SK-N-SH treated with all-trans-retinoic acid at 6 μM for 48 hours (cell line): ENCODE results near the gene DFFB.

Experiments used
- ATAC-seq: fragments of 200-7000 bp; cut with Tn5 transposase; 3 replicates; pipeline ENCODE4 v1.9.1; 2020; ENCODE audit warnings: mild to moderate bottlenecking, moderate library complexity
- ARNTL ChIP-seq: fragments of 450-650 bp; formaldehyde crosslinking; IDR thresholded peaks from 2 replicates; pipeline ENCODE4 v1.5.0; 2020; ENCODE audit warnings: low read depth, mild to moderate bottlenecking, moderate library complexity, borderline replicate concordance
- BACH2 ChIP-seq: fragments of 250-450 bp; sonication (Bioruptor Pico); IDR thresholded peaks from 2 replicates; pipeline ENCODE4 v1.9.0; 2021; ENCODE audit warnings: mild to moderate bottlenecking, borderline replicate concordance
- CSDC2 ChIP-seq: fragments of 250-450 bp; sonication (Bioruptor Pico); IDR thresholded peaks from 2 replicates; pipeline ENCODE4 v1.5.0; 2020; ENCODE audit warnings: mild to moderate bottlenecking, moderate library complexity
- ESRRG ChIP-seq: fragments of 250-450 bp; sonication (Bioruptor Pico); IDR thresholded peaks from 2 replicates; pipeline ENCODE4 v1.6.1; 2021; ENCODE audit warnings: mild to moderate bottlenecking
- GLIS3 ChIP-seq: fragments of 250-450 bp; sonication (Bioruptor Pico); IDR thresholded peaks from 2 replicates; pipeline ENCODE4 v1.5.0; 2020; ENCODE audit warnings: mild to moderate bottlenecking, moderate library complexity
- ISL1 ChIP-seq: fragments of 250-450 bp; sonication (Bioruptor Pico); IDR thresholded peaks from 2 replicates; pipeline ENCODE4 v2.1.2; 2022; ENCODE audit warnings: mild to moderate bottlenecking, moderate library complexity
- OSR1 ChIP-seq: fragments of 250-450 bp; sonication (Bioruptor Pico); IDR thresholded peaks from 2 replicates; pipeline ENCODE4 v1.8.0; 2022; ENCODE audit warnings: moderate library complexity, mild to moderate bottlenecking, inconsistent platforms
- PPARA ChIP-seq: fragments of 250-450 bp; sonication (Bioruptor Pico); IDR thresholded peaks from 2 replicates; pipeline ENCODE4 v1.5.0; 2020; ENCODE audit warnings: mild to moderate bottlenecking, borderline replicate concordance
- RARB ChIP-seq: fragments of 250-450 bp; sonication (Bioruptor Pico); IDR thresholded peaks from 2 replicates; pipeline ENCODE4 v1.8.0; 2021; ENCODE audit warnings: mild to moderate bottlenecking, moderate library complexity
- SNAI2 ChIP-seq: fragments of 250-450 bp; sonication (Bioruptor Pico); IDR thresholded peaks from 2 replicates; pipeline ENCODE4 v1.5.0; 2020; ENCODE audit warnings: mild to moderate bottlenecking, moderate library complexity
- TCF4 ChIP-seq: fragments of 250-450 bp; sonication (Bioruptor Pico); IDR thresholded peaks from 2 replicates; pipeline ENCODE4 v1.8.0; 2021; ENCODE audit warnings: mild to moderate bottlenecking, moderate library complexity, borderline replicate concordance
- TOX ChIP-seq: fragments of 250-450 bp; sonication (Bioruptor Pico); IDR thresholded peaks from 2 replicates; pipeline ENCODE4 v1.8.0; 2021; ENCODE audit warnings: mild to moderate bottlenecking, moderate library complexity, borderline replicate concordance
- ZC3H10 ChIP-seq: fragments of 250-450 bp; sonication (Bioruptor Pico); IDR thresholded peaks from 2 replicates; pipeline ENCODE4 v1.5.1; 2021; ENCODE audit warnings: mild to moderate bottlenecking, moderate library complexity
- ZFP3 ChIP-seq: fragments of 250-450 bp; sonication (Bioruptor Pico); IDR thresholded peaks from 2 replicates; pipeline ENCODE4 v1.5.0; 2020; ENCODE audit warnings: mild to moderate bottlenecking, moderate library complexity
- ZFP30 ChIP-seq: fragments of 450-650 bp; formaldehyde crosslinking; IDR thresholded peaks from 2 replicates; pipeline ENCODE4 v1.5.0; 2022; ENCODE audit warnings: mild to moderate bottlenecking, moderate library complexity
- ZNF8 ChIP-seq: fragments of 450-650 bp; formaldehyde crosslinking; IDR thresholded peaks from 2 replicates; pipeline ENCODE4 v1.5.0; 2020; ENCODE audit warnings: mild to moderate bottlenecking, moderate library complexity
- TF ChIP-seq, protein P1 (sequence below): fragments of 250-450 bp; sonication (Bioruptor Pico); IDR thresholded peaks from 2 replicates; pipeline ENCODE4 v1.5.1; 2021; ENCODE audit warnings: mild to moderate bottlenecking, moderate library complexity
- TF ChIP-seq, protein P2 (sequence below): fragments of 250-450 bp; sonication (Bioruptor Pico); IDR thresholded peaks from 2 replicates; pipeline ENCODE4 v1.5.1; 2020; ENCODE audit warnings: low read depth, mild to moderate bottlenecking, moderate library complexity
- TF ChIP-seq, protein P3 (sequence below): fragments of 250-450 bp; sonication (Bioruptor Pico); IDR thresholded peaks from 2 replicates; pipeline ENCODE4 v1.5.0; 2020; ENCODE audit warnings: mild to moderate bottlenecking, moderate library complexity
- TF ChIP-seq, protein P4 (sequence below): fragments of 250-450 bp; sonication (Bioruptor Pico); IDR thresholded peaks from 2 replicates; pipeline ENCODE4 v1.8.0; 2020; ENCODE audit warnings: mild to moderate bottlenecking, moderate library complexity, borderline replicate concordance
- TF ChIP-seq, protein P5 (sequence below): fragments of 250-450 bp; sonication (Bioruptor Pico); IDR thresholded peaks from 2 replicates; pipeline ENCODE4 v1.8.0; 2021; ENCODE audit warnings: low read depth, mild to moderate bottlenecking, moderate library complexity, borderline replicate concordance

The DFFB gene

DNA sequence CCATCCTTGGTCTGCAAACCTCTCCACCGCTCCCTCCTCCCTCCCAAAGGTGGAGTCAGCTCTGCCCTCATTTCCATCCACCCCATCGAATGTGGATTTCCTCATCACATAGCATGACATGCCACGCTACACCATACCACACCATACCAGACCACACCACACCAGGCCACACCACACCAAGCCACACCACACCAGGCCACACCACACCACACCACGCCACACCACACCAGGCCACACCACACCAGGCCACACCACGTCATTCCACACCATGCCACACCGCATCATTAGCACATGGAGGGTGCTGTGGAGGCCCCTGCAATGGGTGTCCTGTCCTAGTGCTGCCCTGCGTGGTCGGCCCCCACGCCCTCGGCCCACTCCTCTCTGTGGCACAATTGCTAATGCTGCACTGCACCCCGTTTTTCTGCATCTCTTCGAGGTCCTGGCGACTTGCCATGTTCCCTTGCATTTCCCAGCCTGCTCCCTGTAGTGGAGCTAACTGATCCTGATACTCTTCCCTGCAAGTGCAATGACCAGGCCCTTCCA lies 11.3 kb downstream of the DFFB start:
- TF ChIP-seq, protein P1, sequence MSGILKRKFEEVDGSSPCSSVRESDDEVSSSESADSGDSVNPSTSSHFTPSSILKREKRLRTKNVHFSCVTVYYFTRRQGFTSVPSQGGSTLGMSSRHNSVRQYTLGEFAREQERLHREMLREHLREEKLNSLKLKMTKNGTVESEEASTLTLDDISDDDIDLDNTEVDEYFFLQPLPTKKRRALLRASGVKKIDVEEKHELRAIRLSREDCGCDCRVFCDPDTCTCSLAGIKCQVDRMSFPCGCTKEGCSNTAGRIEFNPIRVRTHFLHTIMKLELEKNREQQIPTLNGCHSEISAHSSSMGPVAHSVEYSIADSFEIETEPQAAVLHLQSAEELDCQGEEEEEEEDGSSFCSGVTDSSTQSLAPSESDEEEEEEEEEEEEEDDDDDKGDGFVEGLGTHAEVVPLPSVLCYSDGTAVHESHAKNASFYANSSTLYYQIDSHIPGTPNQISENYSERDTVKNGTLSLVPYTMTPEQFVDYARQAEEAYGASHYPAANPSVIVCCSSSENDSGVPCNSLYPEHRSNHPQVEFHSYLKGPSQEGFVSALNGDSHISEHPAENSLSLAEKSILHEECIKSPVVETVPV = no peak
- TF ChIP-seq CSDC2 (no peak), ZFP30 (CRISPR knock-in tag) (no peak), BACH2 (CRISPR knock-in tag) (no peak), ESRRG (no peak), ARNTL (no peak), ZNF8 (CRISPR knock-in tag) (no peak), TOX (CRISPR knock-in tag) (no peak), ZC3H10 (CRISPR knock-in tag) (no peak), ISL1 (CRISPR knock-in tag) (no peak), TCF4 (CRISPR knock-in tag) (no peak), SNAI2 (CRISPR knock-in tag) (no peak)
- no peak for ATAC-seq

DNA sequence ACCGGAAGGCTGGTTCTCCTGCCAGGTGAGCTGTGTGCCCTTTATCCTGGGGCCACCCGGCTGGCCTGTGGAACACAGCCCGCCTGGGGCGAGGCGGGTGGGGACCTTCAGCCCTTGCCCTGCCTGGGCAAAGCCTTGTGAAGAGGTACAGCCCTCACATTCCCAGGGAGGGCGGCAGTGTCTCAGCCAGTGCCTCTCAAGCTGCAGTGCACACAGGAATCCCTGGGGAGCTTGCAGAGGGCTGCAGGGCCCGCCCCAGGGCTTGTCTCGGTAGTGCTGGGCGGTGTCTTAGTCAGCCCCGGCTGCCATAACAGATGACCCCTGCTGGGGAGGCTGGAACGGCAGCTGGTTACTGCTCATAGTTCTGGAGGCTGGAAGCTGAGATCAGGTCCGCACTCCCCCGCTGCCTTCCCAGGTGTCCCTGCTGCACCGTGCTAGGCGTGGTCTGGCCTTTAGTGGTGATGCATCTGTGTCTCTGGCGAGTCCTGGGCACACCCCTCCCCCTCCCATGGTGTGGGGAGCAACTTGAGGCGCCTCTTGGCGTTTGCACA lies 12.6 kb downstream of the DFFB start:
- no peak; the same call in 2 of the 3 replicates for ATAC-seq

DNA sequence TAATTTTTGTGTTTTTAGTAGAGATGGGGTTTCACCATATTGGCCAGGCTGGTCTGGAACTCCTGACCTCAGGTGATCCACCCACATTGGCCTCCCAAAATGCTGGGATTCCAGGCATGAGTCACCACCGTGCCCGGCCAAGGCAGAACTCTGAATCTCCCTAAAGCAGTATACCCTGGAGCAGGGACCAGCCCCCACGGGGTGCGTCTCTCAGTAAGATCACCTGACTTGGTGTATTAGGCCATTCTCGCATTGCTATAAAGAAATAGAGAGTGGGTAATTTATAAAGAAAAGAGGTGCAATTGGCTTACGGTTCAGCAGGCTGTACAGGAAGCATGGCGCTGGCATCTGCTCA lies 14.2 kb downstream of the DFFB start:
- ATAC-seq = no peak
- TF ChIP-seq BACH2 (CRISPR knock-in tag) (no peak), ZFP3 (CRISPR knock-in tag) (no peak), ZFP30 (CRISPR knock-in tag) (no peak), RARB (CRISPR knock-in tag) (no peak), PPARA (CRISPR knock-in tag) (no peak), TOX (CRISPR knock-in tag) (no peak), CSDC2 (no peak), ISL1 (CRISPR knock-in tag) (no peak), SNAI2 (CRISPR knock-in tag) (no peak)
- TF ChIP-seq, protein P2, sequence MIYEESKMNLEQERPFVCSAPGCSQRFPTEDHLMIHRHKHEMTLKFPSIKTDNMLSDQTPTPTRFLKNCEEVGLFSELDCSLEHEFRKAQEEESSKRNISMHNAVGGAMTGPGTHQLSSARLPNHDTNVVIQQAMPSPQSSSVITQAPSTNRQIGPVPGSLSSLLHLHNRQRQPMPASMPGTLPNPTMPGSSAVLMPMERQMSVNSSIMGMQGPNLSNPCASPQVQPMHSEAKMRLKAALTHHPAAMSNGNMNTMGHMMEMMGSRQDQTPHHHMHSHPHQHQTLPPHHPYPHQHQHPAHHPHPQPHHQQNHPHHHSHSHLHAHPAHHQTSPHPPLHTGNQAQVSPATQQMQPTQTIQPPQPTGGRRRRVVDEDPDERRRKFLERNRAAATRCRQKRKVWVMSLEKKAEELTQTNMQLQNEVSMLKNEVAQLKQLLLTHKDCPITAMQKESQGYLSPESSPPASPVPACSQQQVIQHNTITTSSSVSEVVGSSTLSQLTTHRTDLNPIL = no peak
- TF ChIP-seq, protein P1 = no peak
- TF ChIP-seq, protein P3, sequence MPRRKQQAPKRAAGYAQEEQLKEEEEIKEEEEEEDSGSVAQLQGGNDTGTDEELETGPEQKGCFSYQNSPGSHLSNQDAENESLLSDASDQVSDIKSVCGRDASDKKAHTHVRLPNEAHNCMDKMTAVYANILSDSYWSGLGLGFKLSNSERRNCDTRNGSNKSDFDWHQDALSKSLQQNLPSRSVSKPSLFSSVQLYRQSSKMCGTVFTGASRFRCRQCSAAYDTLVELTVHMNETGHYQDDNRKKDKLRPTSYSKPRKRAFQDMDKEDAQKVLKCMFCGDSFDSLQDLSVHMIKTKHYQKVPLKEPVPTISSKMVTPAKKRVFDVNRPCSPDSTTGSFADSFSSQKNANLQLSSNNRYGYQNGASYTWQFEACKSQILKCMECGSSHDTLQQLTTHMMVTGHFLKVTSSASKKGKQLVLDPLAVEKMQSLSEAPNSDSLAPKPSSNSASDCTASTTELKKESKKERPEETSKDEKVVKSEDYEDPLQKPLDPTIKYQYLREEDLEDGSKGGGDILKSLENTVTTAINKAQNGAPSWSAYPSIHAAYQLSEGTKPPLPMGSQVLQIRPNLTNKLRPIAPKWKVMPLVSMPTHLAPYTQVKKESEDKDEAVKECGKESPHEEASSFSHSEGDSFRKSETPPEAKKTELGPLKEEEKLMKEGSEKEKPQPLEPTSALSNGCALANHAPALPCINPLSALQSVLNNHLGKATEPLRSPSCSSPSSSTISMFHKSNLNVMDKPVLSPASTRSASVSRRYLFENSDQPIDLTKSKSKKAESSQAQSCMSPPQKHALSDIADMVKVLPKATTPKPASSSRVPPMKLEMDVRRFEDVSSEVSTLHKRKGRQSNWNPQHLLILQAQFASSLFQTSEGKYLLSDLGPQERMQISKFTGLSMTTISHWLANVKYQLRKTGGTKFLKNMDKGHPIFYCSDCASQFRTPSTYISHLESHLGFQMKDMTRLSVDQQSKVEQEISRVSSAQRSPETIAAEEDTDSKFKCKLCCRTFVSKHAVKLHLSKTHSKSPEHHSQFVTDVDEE (CRISPR knock-in tag) = no peak

More for the DNA sequence above, 12.6 kb downstream of the DFFB start:
- TF ChIP-seq, protein P1 = no peak
- TF ChIP-seq SNAI2 (CRISPR knock-in tag) (no peak), ZFP30 (CRISPR knock-in tag) (no peak), RARB (CRISPR knock-in tag) (no peak), ARNTL (no peak), TOX (CRISPR knock-in tag) (no peak), TCF4 (CRISPR knock-in tag) (no peak), CSDC2 (no peak), GLIS3 (CRISPR knock-in tag) (no peak), OSR1 (CRISPR knock-in tag) (no peak), ZFP3 (CRISPR knock-in tag) (no peak), ZC3H10 (CRISPR knock-in tag) (no peak)
- TF ChIP-seq, protein P4, sequence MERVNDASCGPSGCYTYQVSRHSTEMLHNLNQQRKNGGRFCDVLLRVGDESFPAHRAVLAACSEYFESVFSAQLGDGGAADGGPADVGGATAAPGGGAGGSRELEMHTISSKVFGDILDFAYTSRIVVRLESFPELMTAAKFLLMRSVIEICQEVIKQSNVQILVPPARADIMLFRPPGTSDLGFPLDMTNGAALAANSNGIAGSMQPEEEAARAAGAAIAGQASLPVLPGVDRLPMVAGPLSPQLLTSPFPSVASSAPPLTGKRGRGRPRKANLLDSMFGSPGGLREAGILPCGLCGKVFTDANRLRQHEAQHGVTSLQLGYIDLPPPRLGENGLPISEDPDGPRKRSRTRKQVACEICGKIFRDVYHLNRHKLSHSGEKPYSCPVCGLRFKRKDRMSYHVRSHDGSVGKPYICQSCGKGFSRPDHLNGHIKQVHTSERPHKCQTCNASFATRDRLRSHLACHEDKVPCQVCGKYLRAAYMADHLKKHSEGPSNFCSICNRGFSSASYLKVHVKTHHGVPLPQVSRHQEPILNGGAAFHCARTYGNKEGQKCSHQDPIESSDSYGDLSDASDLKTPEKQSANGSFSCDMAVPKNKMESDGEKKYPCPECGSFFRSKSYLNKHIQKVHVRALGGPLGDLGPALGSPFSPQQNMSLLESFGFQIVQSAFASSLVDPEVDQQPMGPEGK (CRISPR knock-in tag) = no peak
- TF ChIP-seq, protein P5, sequence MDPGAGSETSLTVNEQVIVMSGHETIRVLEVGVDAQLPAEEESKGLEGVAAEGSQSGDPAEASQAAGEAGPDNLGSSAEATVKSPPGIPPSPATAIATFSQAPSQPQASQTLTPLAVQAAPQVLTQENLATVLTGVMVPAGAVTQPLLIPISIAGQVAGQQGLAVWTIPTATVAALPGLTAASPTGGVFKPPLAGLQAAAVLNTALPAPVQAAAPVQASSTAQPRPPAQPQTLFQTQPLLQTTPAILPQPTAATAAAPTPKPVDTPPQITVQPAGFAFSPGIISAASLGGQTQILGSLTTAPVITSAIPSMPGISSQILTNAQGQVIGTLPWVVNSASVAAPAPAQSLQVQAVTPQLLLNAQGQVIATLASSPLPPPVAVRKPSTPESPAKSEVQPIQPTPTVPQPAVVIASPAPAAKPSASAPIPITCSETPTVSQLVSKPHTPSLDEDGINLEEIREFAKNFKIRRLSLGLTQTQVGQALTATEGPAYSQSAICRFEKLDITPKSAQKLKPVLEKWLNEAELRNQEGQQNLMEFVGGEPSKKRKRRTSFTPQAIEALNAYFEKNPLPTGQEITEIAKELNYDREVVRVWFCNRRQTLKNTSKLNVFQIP = no peak
